ENCODE data around the gene NRL.

Gene NRL

DNA sequence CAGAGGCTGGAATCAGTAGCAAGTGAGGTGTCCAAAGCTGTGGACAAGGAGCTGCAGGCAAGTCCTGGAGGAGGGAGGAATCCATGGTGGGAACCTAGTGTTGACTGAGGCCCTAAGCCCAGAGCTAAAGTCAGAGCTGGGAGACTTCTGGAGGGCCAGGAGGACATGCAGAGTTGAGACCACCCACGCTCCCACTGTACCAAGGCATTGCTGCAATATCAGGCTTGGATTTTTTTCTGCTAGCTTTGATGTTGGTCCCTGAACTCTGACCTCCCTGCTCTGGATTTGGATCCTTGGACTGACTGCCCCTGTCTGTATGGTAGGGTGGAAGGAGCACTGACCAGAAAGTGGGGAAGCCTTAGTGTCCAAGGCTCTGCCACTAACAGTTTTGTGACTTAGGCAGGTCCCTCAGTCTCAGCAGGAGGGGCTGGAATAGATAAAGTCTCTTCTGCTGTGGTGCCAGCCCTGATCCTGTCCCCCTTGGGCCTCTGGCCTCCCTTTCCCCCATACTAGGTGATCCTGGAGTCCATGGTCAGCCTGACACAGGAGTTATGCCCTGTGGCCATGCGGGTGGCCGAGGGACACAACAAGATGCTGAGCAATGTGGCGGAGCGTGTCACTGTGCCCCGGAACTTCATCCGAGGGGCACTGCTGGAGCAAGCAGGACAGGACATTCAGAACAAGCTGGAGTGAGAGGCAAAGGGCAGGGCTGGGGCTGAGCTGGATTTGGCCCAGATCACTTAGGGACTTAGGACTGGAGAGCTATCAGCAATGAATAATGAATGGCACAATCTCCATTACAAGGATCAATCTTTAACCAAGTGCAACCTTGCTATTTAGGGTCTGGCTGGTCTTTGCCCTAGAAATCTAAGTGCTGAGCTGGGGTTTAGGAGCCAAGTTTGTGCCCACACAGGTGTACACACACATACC lies 53.5 kb downstream of the NRL start:
- H3K9me3 ChIP-seq (replicated peaks; ENCODE audit: insufficient read depth, low read length) = no peaks in the 10 kb centered on the region
- TF ChIP-seq EZH2 (optimal IDR thresholded peaks at IDR 0.05; ENCODE audit: low read depth, low read length) (no peak), EZH2phosphoT487 (IDR thresholded peaks at IDR 0.05; ENCODE audit: low read length) (no peak)
- TF ChIP-seq, protein P1, sequence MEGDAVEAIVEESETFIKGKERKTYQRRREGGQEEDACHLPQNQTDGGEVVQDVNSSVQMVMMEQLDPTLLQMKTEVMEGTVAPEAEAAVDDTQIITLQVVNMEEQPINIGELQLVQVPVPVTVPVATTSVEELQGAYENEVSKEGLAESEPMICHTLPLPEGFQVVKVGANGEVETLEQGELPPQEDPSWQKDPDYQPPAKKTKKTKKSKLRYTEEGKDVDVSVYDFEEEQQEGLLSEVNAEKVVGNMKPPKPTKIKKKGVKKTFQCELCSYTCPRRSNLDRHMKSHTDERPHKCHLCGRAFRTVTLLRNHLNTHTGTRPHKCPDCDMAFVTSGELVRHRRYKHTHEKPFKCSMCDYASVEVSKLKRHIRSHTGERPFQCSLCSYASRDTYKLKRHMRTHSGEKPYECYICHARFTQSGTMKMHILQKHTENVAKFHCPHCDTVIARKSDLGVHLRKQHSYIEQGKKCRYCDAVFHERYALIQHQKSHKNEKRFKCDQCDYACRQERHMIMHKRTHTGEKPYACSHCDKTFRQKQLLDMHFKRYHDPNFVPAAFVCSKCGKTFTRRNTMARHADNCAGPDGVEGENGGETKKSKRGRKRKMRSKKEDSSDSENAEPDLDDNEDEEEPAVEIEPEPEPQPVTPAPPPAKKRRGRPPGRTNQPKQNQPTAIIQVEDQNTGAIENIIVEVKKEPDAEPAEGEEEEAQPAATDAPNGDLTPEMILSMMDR (IDR thresholded peaks at IDR 0.05; ENCODE audit: low read length) = no peak
- H3K4me3 ChIP-seq (ENCODE audit: low read length) = no peak overlapping the region
- H4K20me1 ChIP-seq (ENCODE audit: insufficient read depth, low read length) = no peaks in the 10 kb centered on the region
- no peaks in the 10 kb centered on the region for H3K9me2 ChIP-seq (replicated peaks; ENCODE audit: insufficient read depth, low read length)
- no peaks in the 10 kb centered on the region for H3K79me2 ChIP-seq (ENCODE audit: low read length)
- H3K9ac ChIP-seq (ENCODE audit: low read length) = no peak overlapping the region
- H3K36me3 ChIP-seq (replicated peaks; ENCODE audit: insufficient read depth, low read length) = no peaks in the 10 kb centered on the region
- no peak overlapping the region for H2AFZ ChIP-seq (ENCODE audit: low read length)
- H3K27ac ChIP-seq (ENCODE audit: low read length) = no peak overlapping the region
- no peak for DNase-seq
- no peaks in the 10 kb centered on the region for H3K27me3 ChIP-seq (replicated peaks; ENCODE audit: insufficient read depth, low read length)
- no peak overlapping the region for H3K4me2 ChIP-seq (ENCODE audit: low read depth, low read length)
- H3F3A ChIP-seq (ENCODE audit: insufficient read depth, low read length) = no peaks in the 10 kb centered on the region
- H3K4me1 ChIP-seq (ENCODE audit: low read length) = no peaks in the 10 kb centered on the region

- Histone ChIP-seq H2AFZ (ENCODE audit: low read length) (no peak overlapping the region), H3K4me3 (ENCODE audit: low read length) (no peak overlapping the region), H3K9ac (ENCODE audit: low read length) (no peak overlapping the region), H3K36me3 (replicated peaks; ENCODE audit: insufficient read depth, low read length) (no peaks in the 10 kb centered on the region), H3K27me3 (replicated peaks; ENCODE audit: insufficient read depth, low read length) (no peaks in the 10 kb centered on the region), H3K79me2 (ENCODE audit: low read length) (no peaks in the 10 kb centered on the region), H3K4me2 (ENCODE audit: low read depth, low read length) (no peak overlapping the region), H3K9me3 (replicated peaks; ENCODE audit: insufficient read depth, low read length) (no peaks in the 10 kb centered on the region), H3K27ac (ENCODE audit: low read length) (no peak overlapping the region), H3K4me1 (ENCODE audit: low read length) (no peaks in the 10 kb centered on the region), H3K9me2 (replicated peaks; ENCODE audit: insufficient read depth, low read length) (no peaks in the 10 kb centered on the region), H3F3A (ENCODE audit: insufficient read depth, low read length) (no peaks in the 10 kb centered on the region), H4K20me1 (ENCODE audit: insufficient read depth, low read length) (no peaks in the 10 kb centered on the region)
- DNase-seq = no peak
- TF ChIP-seq EZH2 (optimal IDR thresholded peaks at IDR 0.05; ENCODE audit: low read depth, low read length) = no peak
- TF ChIP-seq EZH2phosphoT487 (IDR thresholded peaks at IDR 0.05; ENCODE audit: low read length) = no peak
- TF ChIP-seq, protein P1 (IDR thresholded peaks at IDR 0.05; ENCODE audit: low read length) = no peak
Measured at GRCh38 chr14:24060443-24060842, 54.3 kb downstream of the NRL start.

GRCh38 chr14:24059841-24060388 lies 54.8 kb downstream of the NRL start:
- H3K4me3 ChIP-seq (ENCODE audit: low read length) = no peak overlapping the region
- DNase-seq = no peak
- no peaks in the 10 kb centered on the region for H3K9me2 ChIP-seq (replicated peaks; ENCODE audit: insufficient read depth, low read length)
- H3K79me2 ChIP-seq (ENCODE audit: low read length) = no peaks in the 10 kb centered on the region
- no peaks in the 10 kb centered on the region for H4K20me1 ChIP-seq (ENCODE audit: insufficient read depth, low read length)
- H2AFZ ChIP-seq (ENCODE audit: low read length) = no peak overlapping the region
- H3K27ac ChIP-seq (ENCODE audit: low read length) = no peak overlapping the region
- no peaks in the 10 kb centered on the region for H3F3A ChIP-seq (ENCODE audit: insufficient read depth, low read length)
- H3K4me2 ChIP-seq (ENCODE audit: low read depth, low read length) = no peak overlapping the region
- H3K36me3 ChIP-seq (replicated peaks; ENCODE audit: insufficient read depth, low read length) = no peaks in the 10 kb centered on the region
- no peak overlapping the region for H3K9ac ChIP-seq (ENCODE audit: low read length)
- TF ChIP-seq, protein P1 (IDR thresholded peaks at IDR 0.05; ENCODE audit: low read length) = no peak
- no peak for TF ChIP-seq EZH2 (optimal IDR thresholded peaks at IDR 0.05; ENCODE audit: low read depth, low read length)
- no peak for TF ChIP-seq EZH2phosphoT487 (IDR thresholded peaks at IDR 0.05; ENCODE audit: low read length)
- H3K4me1 ChIP-seq (ENCODE audit: low read length) = no peaks in the 10 kb centered on the region
- no peaks in the 10 kb centered on the region; the same call in 1 of the 2 replicates for H3K27me3 ChIP-seq (replicated peaks; ENCODE audit: insufficient read depth, low read length)
- no peaks in the 10 kb centered on the region for H3K9me3 ChIP-seq (replicated peaks; ENCODE audit: insufficient read depth, low read length)

Measured in MM.1S (cell line).